Mesenchymal stem cell (in vitro differentiated cells and primary cell): ENCODE data around the gene UBP1.

Experiments
- DNase-seq: peaks from one replicate; pipeline ENCODE4 v3.0.0-alpha.2; 2013
- H2AFZ ChIP-seq: one replicate; pipeline ENCODE4 v1.6.1; 2013; ENCODE audit warnings: low read depth, mild to moderate bottlenecking, control low read depth, inconsistent platforms, low read length, moderate library complexity
- H2AK5ac ChIP-seq: 2 replicates; pipeline ENCODE4 v1.6.1; 2013; ENCODE audit warnings: low read length, moderate library complexity, mild to moderate bottlenecking, inconsistent platforms; ENCODE audit not compliant: severe bottlenecking
- H2BK120ac ChIP-seq: one replicate; pipeline ENCODE4 v1.6.1; 2013; ENCODE audit warnings: low read depth, mild to moderate bottlenecking, inconsistent platforms, low read length, moderate library complexity
- H2BK12ac ChIP-seq, 2 experiments: one replicate each; pipeline ENCODE4 v1.6.1; 2013; ENCODE audit warnings: inconsistent platforms in 2 of 2, low read length in 2 of 2, mild to moderate bottlenecking in 2 of 2, moderate library complexity in 2 of 2, control low read depth in 1 of 2
- H2BK15ac ChIP-seq: one replicate; pipeline ENCODE4 v1.6.1; 2013; ENCODE audit warnings: mild to moderate bottlenecking, low read depth, inconsistent platforms; ENCODE audit not compliant: poor library complexity, severe bottlenecking
- H2BK5ac ChIP-seq: 2 replicates; pipeline ENCODE4 v1.6.1; 2013; ENCODE audit warnings: low read depth, mild to moderate bottlenecking, low read length, control low read depth, inconsistent platforms; ENCODE audit not compliant: poor library complexity, severe bottlenecking
- H3K14ac ChIP-seq, 2 experiments: one replicate each; pipeline ENCODE4 v1.6.1; 2013; ENCODE audit warnings: inconsistent platforms in 2 of 2, low read length in 2 of 2, control low read depth in 1 of 2, mild to moderate bottlenecking in 1 of 2, moderate library complexity in 1 of 2
- H3K18ac ChIP-seq, 2 experiments: one replicate each; pipeline ENCODE4 v1.6.1; 2013; ENCODE audit warnings: inconsistent platforms in 2 of 2, low read length in 2 of 2, control low read depth in 1 of 2, low read depth in 1 of 2, mild to moderate bottlenecking in 1 of 2
- H3K23ac ChIP-seq, 2 experiments: one replicate each; pipeline ENCODE4 v1.6.1; 2013; ENCODE audit warnings: inconsistent platforms in 2 of 2, low read length in 2 of 2, mild to moderate bottlenecking in 2 of 2, moderate library complexity in 2 of 2, control low read depth in 1 of 2
- H3K27ac ChIP-seq: 2 replicates; pipeline ENCODE4 v1.5.1; 2013; ENCODE audit warnings: mild to moderate bottlenecking, moderate library complexity, low read length, control low read depth, inconsistent platforms; ENCODE audit not compliant: poor library complexity, severe bottlenecking
- H3K27me3 ChIP-seq, 2 experiments: 2 replicates each; pipeline versions ENCODE4 v1.6.1 to v1.7.0; 2013; ENCODE audit warnings: low read length in 2 of 2, mild to moderate bottlenecking in 2 of 2, moderate library complexity in 2 of 2, control low read depth in 1 of 2, inconsistent platforms in 1 of 2; ENCODE audit not compliant: control insufficient read depth in 1 of 2, insufficient read depth in 1 of 2
- H3K36me3 ChIP-seq, 2 experiments: 2 replicates each; pipeline versions ENCODE4 v1.6.1 to v1.7.0; 2013; ENCODE audit warnings: low read length in 2 of 2, control low read depth in 1 of 2, inconsistent platforms in 1 of 2, low read depth in 1 of 2, mild to moderate bottlenecking in 1 of 2; ENCODE audit not compliant: insufficient read depth in 2 of 2, control insufficient read depth in 1 of 2
- H3K4ac ChIP-seq, 2 experiments: one replicate each; pipeline ENCODE4 v1.6.1; 2013; ENCODE audit warnings: inconsistent platforms in 2 of 2, low read length in 2 of 2, mild to moderate bottlenecking in 2 of 2, moderate library complexity in 2 of 2, control low read depth in 1 of 2, low read depth in 1 of 2
- H3K4me1 ChIP-seq: 2 replicates; pipeline ENCODE4 v1.6.1; 2013; ENCODE audit warnings: low read depth, low read length, control low read depth; ENCODE audit not compliant: control insufficient read depth, insufficient read depth
- H3K4me2 ChIP-seq: 2 replicates; pipeline ENCODE4 v1.6.1; 2013; ENCODE audit warnings: low read length, mild to moderate bottlenecking, inconsistent platforms; ENCODE audit not compliant: poor library complexity, severe bottlenecking
- H3K4me3 ChIP-seq, 2 experiments: 2 replicates each; pipeline versions ENCODE4 v1.5.1 to v1.7.0; 2013; ENCODE audit warnings: low read length in 2 of 2, mild to moderate bottlenecking in 2 of 2, control low read depth in 1 of 2, low read depth in 1 of 2; ENCODE audit not compliant: insufficient read depth in 1 of 2
- H3K79me1 ChIP-seq: replicated peaks from 2 replicates; pipeline ENCODE4 v1.6.1; 2013; ENCODE audit warnings: mild to moderate bottlenecking, control low read depth, low read length, inconsistent platforms; ENCODE audit not compliant: poor library complexity, severe bottlenecking
- H3K9ac ChIP-seq: 2 replicates; pipeline ENCODE4 v1.7.0; 2013; ENCODE audit warnings: mild to moderate bottlenecking, low read length, moderate library complexity
- H3K9me3 ChIP-seq: 2 replicates; pipeline ENCODE4 v1.7.0; 2013; ENCODE audit warnings: mild to moderate bottlenecking, low read length; ENCODE audit not compliant: control insufficient read depth
- H4K8ac ChIP-seq: one replicate; pipeline ENCODE4 v1.6.1; 2013; ENCODE audit warnings: inconsistent platforms, mild to moderate bottlenecking, low read length, moderate library complexity
- H4K91ac ChIP-seq: one replicate; pipeline ENCODE4 v1.6.1; 2013; ENCODE audit warnings: mild to moderate bottlenecking, low read length, inconsistent platforms
- WGBS: methylation state at CpG from one replicate; pipeline ENCODE4 v1.1.7; 2013; ENCODE audit warnings: mixed read lengths; 5-methylcytosine and 5-hydroxymethylcytosine counted together

UBP1 gene

DNA sequence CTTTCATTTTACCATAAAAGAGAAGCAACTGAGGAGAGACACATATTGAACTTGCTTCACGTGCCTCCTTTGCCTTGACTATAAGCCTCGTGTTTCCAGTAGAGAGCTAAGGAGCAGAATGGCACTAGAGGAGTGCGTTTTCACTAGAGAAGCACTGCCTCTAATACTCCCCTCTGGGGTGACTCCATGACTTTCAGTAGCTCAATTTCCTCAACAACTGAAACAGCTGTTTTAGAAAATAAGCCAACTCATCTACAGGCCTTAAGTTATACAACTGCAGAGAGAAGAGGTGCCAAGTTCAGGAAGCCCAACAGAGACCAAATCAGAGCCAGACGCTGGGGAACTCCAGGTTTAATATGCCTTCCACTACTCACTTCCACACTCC is 1.9 kb downstream of the UBP1 start:
- H3K79me1 ChIP-seq = peaks cover 1% of the 10 kb centered on the region
- peak; percentile 63 for DNase-seq
- H3K36me3 ChIP-seq = peaks cover 0 to 3% of the 10 kb centered on the region in 2 experiments
- no peak overlapping the region for H3K14ac ChIP-seq
- H2BK5ac ChIP-seq = no peak overlapping the region
- no peak overlapping the region for H2BK120ac ChIP-seq
- no peaks in the 10 kb centered on the region for H3K9me3 ChIP-seq
- H2BK12ac ChIP-seq = no peak overlapping the region
- H3K18ac ChIP-seq = no peak overlapping the region
- no peak overlapping the region for H4K8ac ChIP-seq
- no peak overlapping the region for H2BK15ac ChIP-seq
- H3K4me2 ChIP-seq = peak overlapping the region; percentile 86
- no peak overlapping the region for H2AFZ ChIP-seq
- no peak overlapping the region for H4K91ac ChIP-seq
- H3K4me1 ChIP-seq = peaks cover 10% of the 10 kb centered on the region
- H3K4ac ChIP-seq = no peak overlapping the region
- H3K9ac ChIP-seq = peak overlapping the region; percentile 97
- 4% methylated on average over 4 of the region's 4 CpGs for WGBS
- no peak overlapping the region for H3K23ac ChIP-seq
- H3K4me3 ChIP-seq = peak overlapping the region in 1 of 2 experiments; percentile 97
- peak overlapping the region; percentile 18 for H3K27ac ChIP-seq
- no peaks in the 10 kb centered on the region for H3K27me3 ChIP-seq
- H2AK5ac ChIP-seq = no peak overlapping the region

DNA sequence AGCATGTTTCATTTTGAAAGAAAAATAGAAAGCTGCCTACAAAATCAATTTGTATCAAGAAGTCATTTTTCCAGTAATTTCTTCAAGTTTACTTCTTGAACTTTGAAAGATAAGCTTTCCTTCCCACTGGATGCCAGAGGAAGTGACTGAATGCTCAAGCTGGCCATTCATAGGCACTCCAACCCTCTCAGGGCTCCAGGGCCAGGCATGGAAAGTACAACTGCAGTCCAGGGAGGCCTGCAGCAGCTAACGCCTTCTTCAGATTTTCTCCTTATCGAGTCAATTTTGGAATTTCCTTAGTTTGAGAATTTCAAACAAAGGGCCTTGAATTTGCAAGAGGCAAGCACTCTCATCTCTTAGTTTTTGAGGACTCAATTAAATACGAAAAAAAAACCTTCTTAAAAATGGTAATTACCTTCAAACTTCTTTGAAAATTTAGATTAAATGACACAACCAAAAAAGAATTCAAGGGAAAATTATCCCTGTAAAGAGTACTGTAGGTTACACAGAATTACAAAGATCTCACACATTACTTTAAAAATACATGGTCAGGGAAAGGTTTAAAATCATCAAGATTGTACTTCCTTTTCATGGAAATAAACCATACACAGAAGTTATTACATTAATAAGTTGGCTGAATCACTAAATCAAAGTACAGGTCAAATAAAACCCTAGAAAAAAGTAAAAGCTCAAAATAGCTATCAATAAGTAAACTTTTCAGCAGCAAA is 2.5 kb downstream of the UBP1 start:
- Histone ChIP-seq H3K14ac (no peak overlapping the region), H4K91ac (no peak overlapping the region), H3K27me3 (no peaks in the 10 kb centered on the region), H3K23ac (no peak overlapping the region), H3K9me3 (no peaks in the 10 kb centered on the region), H3K4me3 (peak overlapping the region in 1 of 2 experiments; percentile 97), H2AFZ (no peak overlapping the region), H3K18ac (no peak overlapping the region), H3K4ac (no peak overlapping the region), H2BK12ac (no peak overlapping the region), H3K4me2 (peak overlapping the region; percentile 52), H3K36me3 (peaks cover 0 to 3% of the 10 kb centered on the region in 2 experiments), H3K4me1 (peaks cover 10% of the 10 kb centered on the region), H2AK5ac (no peak overlapping the region), H2BK120ac (no peak overlapping the region), H3K79me1 (peaks cover 1% of the 10 kb centered on the region), H4K8ac (no peak overlapping the region), H2BK5ac (no peak overlapping the region), H3K9ac (peak overlapping the region; percentile 97), H2BK15ac (no peak overlapping the region), H3K27ac (no peak overlapping the region)
- WGBS = 71% methylated on average over 2 of the region's 3 CpGs
- peak; percentile 74 for DNase-seq

DNA sequence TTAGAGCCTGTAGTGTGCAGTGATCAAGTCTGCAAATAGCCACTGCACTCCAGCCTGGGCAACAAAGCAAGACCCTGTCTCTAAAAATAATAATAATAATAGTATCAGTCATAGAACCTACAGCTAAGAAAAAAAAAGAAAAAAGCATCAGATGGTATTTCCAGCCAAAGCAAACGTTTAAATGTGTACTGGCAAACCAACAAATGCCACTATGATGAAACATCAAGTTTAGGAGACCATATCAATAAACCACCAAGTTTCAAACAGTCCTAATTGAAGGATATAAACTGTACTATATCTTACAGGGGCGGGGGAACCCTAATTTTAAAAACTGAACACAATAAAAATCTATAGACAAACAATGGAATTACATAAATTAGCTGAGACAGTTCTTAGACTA is 6.4 kb downstream of the UBP1 start:
- H3K4me1 ChIP-seq = peaks cover 10% of the 10 kb centered on the region
- H3K14ac ChIP-seq = no peak overlapping the region
- WGBS = 83% methylated on average over 1 of the region's 2 CpGs

DNA sequence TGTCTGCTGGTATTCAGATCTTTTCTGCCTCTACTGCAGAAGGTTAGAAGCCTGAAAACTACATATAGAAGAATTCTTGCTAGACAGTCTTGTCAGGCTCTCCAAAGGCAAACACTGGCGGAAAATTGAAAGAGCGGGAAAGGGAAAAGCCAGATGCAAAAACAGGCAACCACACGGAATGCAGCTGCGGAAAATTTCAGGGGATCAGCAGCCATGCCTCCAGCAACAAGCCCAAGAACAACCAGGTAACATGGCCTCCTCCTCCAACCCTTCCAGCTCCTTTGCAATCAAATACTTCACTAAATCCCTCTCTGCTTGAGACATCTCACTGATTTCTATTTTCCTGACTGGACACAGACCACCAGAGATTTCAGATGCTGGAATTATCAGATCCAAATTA is 9.6 kb downstream of the UBP1 start:
- Histone ChIP-seq H3K9ac (no peak overlapping the region), H3K79me1 (peaks cover 1% of the 10 kb centered on the region), H3K27ac (no peak overlapping the region), H3K27me3 (no peaks in the 10 kb centered on the region), H3K36me3 (peaks cover 0 to 3% of the 10 kb centered on the region in 2 experiments), H2BK5ac (no peak overlapping the region), H3K23ac (no peak overlapping the region), H3K4me2 (no peak overlapping the region), H2BK15ac (no peak overlapping the region), H3K4ac (no peak overlapping the region), H3K4me1 (peaks cover 9% of the 10 kb centered on the region), H3K18ac (no peak overlapping the region), H2AK5ac (no peak overlapping the region), H3K9me3 (no peaks in the 10 kb centered on the region), H3K14ac (no peak overlapping the region), H2BK12ac (no peak overlapping the region), H4K91ac (no peak overlapping the region), H2AFZ (no peak overlapping the region), H4K8ac (no peak overlapping the region), H2BK120ac (no peak overlapping the region), H3K4me3 (no peak overlapping the region)
- WGBS = 82% methylated on average over 4 of the region's 4 CpGs
- no peak for DNase-seq

More for the DNA sequence above, 6.4 kb downstream of the UBP1 start:
- Histone ChIP-seq H3K9ac (no peak overlapping the region), H3K79me1 (no peaks in the 10 kb centered on the region), H3K23ac (no peak overlapping the region), H2BK15ac (no peak overlapping the region), H2BK5ac (no peak overlapping the region), H3K27ac (no peak overlapping the region), H3K18ac (no peak overlapping the region), H3K9me3 (no peaks in the 10 kb centered on the region), H3K4ac (no peak overlapping the region), H3K4me3 (no peak overlapping the region), H4K91ac (no peak overlapping the region), H2BK12ac (no peak overlapping the region), H2AK5ac (no peak overlapping the region), H2BK120ac (no peak overlapping the region), H3K27me3 (no peaks in the 10 kb centered on the region), H4K8ac (no peak overlapping the region), H2AFZ (no peak overlapping the region), H3K36me3 (no peaks in the 10 kb centered on the region), H3K4me2 (no peak overlapping the region)
- no peak for DNase-seq
